Calu3 (cell line): ENCODE data around the gene KCTD3. TPM values are rescaled to one million over a fixed set of nuclear protein-coding genes. Genes with fewer than 3 reads are reported as not detected.

ENCODE experiments used
- BruUV-seq: library from RNA; stranded (reverse); fragments of 400-500 nt; replicated peaks from 2 replicates; lab custom pipeline; 2021; lab: Mats Ljungman, UMichigan
- CTCF ChIA-PET: fragments of 300-600 bp; sonication (Branson Sonifier 250); formaldehyde crosslinking; loops from one replicate; lab custom pipeline; 2022; ENCODE audit warnings: antibody characterized with exemption; lab: Charles Lee
- DNase-seq: peaks from one replicate; pipeline ENCODE4 v3.0.0; 2022
- H3K27ac Mint-ChIP-seq: one replicate; pipeline ENCODE4 v1.8.0; 2022; ENCODE audit warnings: mixed read lengths; ENCODE audit not compliant: unreplicated experiment
- H3K27me3 Mint-ChIP-seq: one replicate; pipeline ENCODE4 v1.8.0; 2022; ENCODE audit warnings: mixed read lengths; ENCODE audit not compliant: unreplicated experiment
- H3K36me3 Mint-ChIP-seq: one replicate; pipeline ENCODE4 v1.8.0; 2022; ENCODE audit warnings: mild to moderate bottlenecking, moderate library complexity, mixed read lengths; ENCODE audit not compliant: insufficient read depth, unreplicated experiment
- H3K4me1 Mint-ChIP-seq: one replicate; pipeline ENCODE4 v1.8.0; 2022; ENCODE audit warnings: mild to moderate bottlenecking, low read depth, mixed read lengths; ENCODE audit not compliant: unreplicated experiment
- H3K4me3 Mint-ChIP-seq: one replicate; pipeline ENCODE4 v1.8.0; 2022; ENCODE audit warnings: mild to moderate bottlenecking, low read depth, moderate library complexity, mixed read lengths; ENCODE audit not compliant: unreplicated experiment
- H3K9me3 Mint-ChIP-seq: one replicate; pipeline ENCODE4 v1.8.0; 2022; ENCODE audit warnings: low read depth, mixed read lengths; ENCODE audit not compliant: unreplicated experiment
- CTCF ChIP-seq: fragments of 200-600 bp; IDR thresholded peaks from one replicate; pipeline ENCODE4 v1.8.0; 2022; ENCODE audit warnings: antibody characterized with exemption; ENCODE audit not compliant: unreplicated experiment
- intact Hi-C: fragments of 100-400 bp; cut with micrococcal nuclease; formaldehyde crosslinking; loops from one replicate; pipeline ENCODE4 v1.10.0; 2022; ENCODE audit not compliant: unreplicated experiment
- total RNA-seq: library from RNA; stranded (reverse); gene quantifications from 2 replicates; pipeline ENCODE4 v1.2.3, GENCODE V29; 2022

KCTD3 gene
- total RNA-seq, 1 experiment from 2014 or later, result 48.8 TPM

GRCh38 chr1:215623162-215623561, 56.1 kb downstream of the KCTD3 start:
- BruUV-seq, result no TSS peak
- no peak overlapping the region for H3K27ac Mint-ChIP-seq
- H3K4me1 Mint-ChIP-seq, result no peaks in the 10 kb centered on the region
- no peaks in the 10 kb centered on the region for H3K9me3 Mint-ChIP-seq
- no peak for DNase-seq
- no peaks in the 10 kb centered on the region for H3K27me3 Mint-ChIP-seq
- H3K4me3 Mint-ChIP-seq, result no peak overlapping the region
- CTCF ChIA-PET, result no interaction called here
- no peak for TF ChIP-seq CTCF
- H3K36me3 Mint-ChIP-seq, result peaks cover 10% of the 10 kb centered on the region
- intact Hi-C loops, result no loop called here

GRCh38 chr1:215625949-215626348, 58.8 kb downstream of the KCTD3 start:
- no peak for TF ChIP-seq CTCF
- Mint-ChIP-seq H3K27ac (no peak overlapping the region), H3K27me3 (no peaks in the 10 kb centered on the region), H3K4me3 (no peak overlapping the region), H3K36me3 (peaks cover 5% of the 10 kb centered on the region), H3K9me3 (no peaks in the 10 kb centered on the region), H3K4me1 (no peaks in the 10 kb centered on the region)
- intact Hi-C loops, result no loop called here
- CTCF ChIA-PET, result interaction anchor here (0.6 kb wide), 1 partner anchor 1106 kb away, joined by 4 read pairs; no protein-coding TSS in a partner anchor
- no TSS peak for BruUV-seq
- no peak for DNase-seq

GRCh38 chr1:215631040-215631439, 63.9 kb downstream of the KCTD3 start:
- CTCF ChIA-PET, result no interaction called here
- no peak overlapping the region for H3K4me3 Mint-ChIP-seq
- H3K9me3 Mint-ChIP-seq, result no peaks in the 10 kb centered on the region
- H3K27ac Mint-ChIP-seq, result no peak overlapping the region
- no peak for TF ChIP-seq CTCF
- BruUV-seq, result no TSS peak
- DNase-seq, result no peak
- intact Hi-C loops, result no loop called here
- H3K36me3 Mint-ChIP-seq, result peaks cover 8% of the 10 kb centered on the region
- peaks cover 5% of the 10 kb centered on the region for H3K4me1 Mint-ChIP-seq
- H3K27me3 Mint-ChIP-seq, result no peaks in the 10 kb centered on the region

GRCh38 chr1:215631489-215631888, 64.4 kb downstream of the KCTD3 start:
- Mint-ChIP-seq H3K4me3 (no peak overlapping the region), H3K27me3 (no peaks in the 10 kb centered on the region), H3K36me3 (peaks cover 8% of the 10 kb centered on the region), H3K9me3 (no peaks in the 10 kb centered on the region), H3K4me1 (peaks cover 9% of the 10 kb centered on the region), H3K27ac (no peak overlapping the region)
- TF ChIP-seq CTCF, result no peak
- intact Hi-C loops, result no loop called here
- peak; percentile 23 for DNase-seq
- no TSS peak for BruUV-seq
- CTCF ChIA-PET, result no interaction called here
